HG02840 (cell line): ENCODE results near the gene PLCB3.
A peak's percentile ranks its signal among the peaks of the same experiment; 100 is the strongest.
"Not testable (repeated sequence)": the region's sequence is repeated elsewhere in the genome, so short reads cannot be mapped to it uniquely, and the experiment has no call there.

Source experiments
- ATAC-seq: cut with Tn5 transposase; IDR thresholded peaks from one replicate; pipeline ENCODE4 v1.9.1; 2021; ENCODE audit warnings: mild to moderate bottlenecking, moderate library complexity, moderate number of reproducible peaks; ENCODE audit not compliant: unreplicated experiment, low FRiP score

PLCB3 gene

DNA sequence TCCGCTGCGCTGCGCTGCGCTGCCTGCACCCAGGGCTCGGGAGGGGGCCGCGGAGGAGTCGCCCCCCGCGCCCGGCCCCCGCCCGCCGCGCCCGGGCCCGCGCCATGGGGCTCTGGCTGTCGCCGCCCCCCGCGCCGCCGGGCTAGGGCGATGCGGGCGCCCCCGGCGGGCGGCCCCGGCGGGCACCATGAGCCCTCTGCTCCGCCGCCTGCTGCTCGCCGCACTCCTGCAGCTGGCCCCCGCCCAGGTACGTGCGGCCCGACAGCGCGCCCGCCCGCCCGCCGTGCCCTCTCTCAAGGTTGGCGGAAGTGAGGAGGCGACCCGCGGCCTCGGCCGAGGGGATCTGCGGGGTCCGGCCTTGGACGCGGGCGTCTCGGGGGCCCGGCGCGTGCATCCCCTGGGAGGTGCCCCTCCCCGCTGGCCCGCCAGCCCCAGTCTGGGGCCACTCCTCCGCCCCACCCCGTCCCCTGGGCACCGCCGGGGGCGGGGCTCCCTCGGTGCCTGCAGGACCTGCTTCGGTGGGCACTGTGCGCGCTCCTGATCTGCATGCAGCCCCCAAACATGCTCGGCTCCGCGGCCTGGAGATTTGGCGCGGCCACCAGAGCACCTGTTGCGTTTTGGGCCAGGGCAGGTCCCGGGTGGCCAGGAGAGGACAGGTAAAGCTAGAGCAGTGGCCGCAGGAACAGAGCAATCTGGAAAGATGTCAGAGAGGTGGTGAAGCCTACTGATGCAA lies 16.5 kb upstream of the PLCB3 start:
- no peak for ATAC-seq

DNA sequence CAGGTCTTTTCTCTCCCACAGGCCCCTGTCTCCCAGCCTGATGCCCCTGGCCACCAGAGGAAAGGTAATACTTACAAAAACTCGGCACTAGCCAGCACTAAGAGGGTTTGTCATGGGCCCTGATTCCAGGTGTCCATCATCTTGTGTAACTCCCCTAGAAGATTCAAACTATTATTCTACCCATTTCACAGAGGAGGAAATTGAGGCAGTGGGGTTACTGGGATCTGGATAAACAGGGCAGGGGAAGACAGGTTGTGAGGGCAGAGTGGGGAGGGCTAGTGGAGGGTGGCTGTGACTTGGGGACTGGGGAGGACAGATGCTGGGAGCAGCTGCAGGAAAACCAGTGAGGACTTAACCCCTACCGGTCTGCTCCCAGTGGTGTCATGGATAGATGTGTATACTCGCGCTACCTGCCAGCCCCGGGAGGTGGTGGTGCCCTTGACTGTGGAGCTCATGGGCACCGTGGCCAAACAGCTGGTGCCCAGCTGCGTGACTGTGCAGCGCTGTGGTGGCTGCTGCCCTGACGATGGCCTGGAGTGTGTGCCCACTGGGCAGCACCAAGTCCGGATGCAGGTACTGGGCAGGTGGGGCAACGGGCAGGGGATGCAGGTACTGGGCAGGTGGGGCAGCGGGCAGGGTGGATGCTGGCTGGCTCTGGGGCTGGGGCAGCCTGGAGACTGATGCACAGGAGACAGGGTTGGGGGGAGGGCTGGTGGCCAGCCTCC lies 15.7 kb upstream of the PLCB3 start:
- no peak for ATAC-seq

DNA sequence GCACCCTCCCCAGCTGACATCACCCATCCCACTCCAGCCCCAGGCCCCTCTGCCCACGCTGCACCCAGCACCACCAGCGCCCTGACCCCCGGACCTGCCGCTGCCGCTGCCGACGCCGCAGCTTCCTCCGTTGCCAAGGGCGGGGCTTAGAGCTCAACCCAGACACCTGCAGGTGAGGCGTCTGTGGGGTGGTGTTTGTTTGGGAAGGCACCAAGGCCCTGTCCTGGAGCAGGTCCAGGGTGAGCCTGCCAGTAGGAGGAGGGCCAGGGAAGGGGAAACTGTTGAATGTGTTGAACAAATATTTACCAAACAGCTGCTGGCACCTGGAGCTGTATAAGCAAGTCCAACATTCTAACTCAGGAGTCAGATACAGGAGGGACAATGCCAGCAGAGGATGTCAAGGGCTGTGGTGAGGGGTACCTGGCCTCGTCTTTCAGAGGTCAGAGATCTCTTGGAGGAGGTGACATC lies 13.8 kb upstream of the PLCB3 start:
- ATAC-seq = no peak

DNA sequence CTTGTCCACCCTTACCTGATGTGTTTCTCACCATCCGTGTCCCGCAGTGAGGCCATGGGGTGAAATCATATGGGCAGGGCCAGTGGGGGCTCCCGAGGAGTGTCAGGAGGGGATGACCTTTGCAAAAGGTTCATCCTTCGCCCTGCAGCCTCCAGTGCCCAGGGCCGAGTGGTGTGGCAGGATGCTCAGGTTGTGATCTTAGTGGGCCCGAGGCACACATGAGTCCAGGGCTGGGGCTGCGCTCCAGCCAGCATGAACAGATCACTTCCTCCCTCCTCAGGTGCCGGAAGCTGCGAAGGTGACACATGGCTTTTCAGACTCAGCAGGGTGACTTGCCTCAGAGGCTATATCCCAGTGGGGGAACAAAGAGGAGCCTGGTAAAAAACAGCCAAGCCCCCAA lies 13.3 kb upstream of the PLCB3 start:
- ATAC-seq = no peak

DNA sequence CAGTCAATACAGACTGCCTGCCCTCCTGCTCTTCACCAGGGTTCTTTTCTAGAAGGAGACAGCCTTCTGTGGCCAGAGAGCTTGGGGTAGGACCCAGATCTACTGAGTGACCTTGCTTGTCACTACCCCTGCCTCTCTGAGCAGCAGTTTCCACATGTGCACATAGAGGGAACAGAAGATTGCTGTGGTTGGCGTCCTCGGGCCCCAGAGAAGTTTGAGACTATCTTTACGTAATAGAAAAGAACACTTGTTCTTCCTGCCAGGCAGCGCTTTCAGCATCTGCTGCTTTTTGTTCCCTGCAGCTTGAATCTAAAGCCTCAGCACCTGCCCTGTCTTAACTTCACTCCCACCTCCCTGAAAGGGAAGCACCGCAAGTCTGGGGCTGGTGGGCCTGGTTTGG lies 12.3 kb upstream of the PLCB3 start:
- no peak for ATAC-seq

DNA sequence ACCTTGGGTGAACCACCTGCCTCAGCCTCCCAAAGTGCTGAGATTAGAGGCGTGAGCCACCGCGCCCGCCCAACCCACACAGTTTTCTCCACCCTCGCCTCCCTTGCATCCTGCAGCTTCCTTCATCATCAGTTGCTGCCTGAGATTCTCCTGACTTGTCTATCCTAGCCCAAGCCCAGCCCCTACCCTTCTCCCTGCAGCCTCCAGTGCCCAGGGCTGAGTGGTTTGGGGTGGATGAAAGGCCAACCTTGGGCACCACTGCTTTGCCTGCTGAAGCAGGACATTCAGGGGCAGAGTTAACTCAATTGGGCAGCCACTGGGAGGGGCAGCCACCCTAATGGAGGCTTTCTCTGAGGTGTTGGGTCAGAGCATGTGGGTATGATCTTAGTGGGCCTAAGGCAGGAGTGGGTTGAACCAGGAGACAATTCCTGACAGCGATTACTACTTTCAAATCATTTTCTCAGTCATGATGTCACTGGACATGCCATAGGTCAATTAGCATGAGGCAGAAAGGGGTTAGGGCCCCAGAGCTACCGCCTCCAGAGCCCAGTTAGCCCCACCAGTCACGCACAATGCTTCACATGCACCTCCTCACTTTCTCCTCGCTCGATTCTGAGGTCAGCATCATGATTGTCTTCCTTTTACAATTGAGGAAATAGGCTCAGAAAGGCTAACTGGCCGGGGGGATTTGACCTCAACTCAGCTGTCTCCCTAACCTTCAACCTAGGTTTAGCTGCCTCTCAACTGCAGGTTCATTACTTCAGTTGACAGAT lies 11.5 kb upstream of the PLCB3 start:
- ATAC-seq = no peak

DNA sequence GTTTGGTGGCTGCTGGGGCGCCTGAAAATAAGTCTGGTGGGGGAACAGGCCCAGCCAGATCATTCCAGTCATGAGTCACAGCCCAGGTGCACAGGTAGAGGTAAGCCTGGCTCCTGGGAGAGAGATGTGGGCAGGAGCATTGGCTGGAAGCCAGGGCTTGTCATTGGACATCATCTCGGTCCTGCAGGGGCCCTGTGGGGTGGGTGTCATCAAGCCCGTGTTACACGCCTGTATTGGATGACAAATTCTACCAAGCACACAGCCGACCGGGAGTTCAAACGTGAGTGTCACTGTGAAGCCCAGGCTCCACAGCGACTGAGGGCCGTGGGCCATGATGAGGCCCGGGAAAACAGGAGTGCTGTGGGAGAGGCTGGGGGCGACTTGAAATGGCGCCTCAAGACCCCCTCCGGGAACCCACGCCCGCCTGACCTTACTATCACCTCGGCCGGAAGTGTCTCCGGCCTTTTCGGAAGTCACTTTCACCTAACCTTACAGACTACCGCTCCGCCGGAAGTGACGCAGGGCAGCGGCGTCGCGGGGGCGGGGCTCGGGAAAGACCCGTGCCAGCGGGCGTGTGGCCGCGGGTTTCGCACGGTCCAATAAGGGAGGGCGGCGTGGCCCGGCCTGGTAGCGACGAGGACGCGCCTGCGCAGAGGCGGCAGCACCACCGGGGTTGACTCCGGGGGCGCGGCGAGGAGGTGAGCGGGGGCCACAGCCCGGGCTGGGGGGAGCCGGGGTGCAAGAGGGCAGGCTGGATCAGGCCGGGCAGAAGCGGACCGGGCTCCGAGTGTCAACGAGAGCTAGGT lies 10.7 kb upstream of the PLCB3 start, which contains the start of gene FKBP2:
Gene FKBP2 (plus strand): TSS at position 661 of the 806 bp plus-strand sequence. CDS start 1,293 bp downstream, outside the sequence.
- peak; percentile 52 for ATAC-seq

DNA sequence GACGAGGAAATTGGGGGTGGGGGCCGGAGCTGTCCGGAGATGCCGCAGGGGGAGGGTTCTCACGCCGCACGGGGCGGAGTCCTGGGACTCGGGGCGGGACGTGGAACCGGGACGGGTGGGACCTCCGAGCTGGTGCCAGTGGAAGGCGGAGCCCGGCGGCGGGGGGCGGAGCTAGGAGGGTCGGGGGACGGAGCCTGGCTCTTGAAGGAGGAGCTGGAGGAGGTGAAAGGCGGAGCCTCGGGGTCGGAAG lies 10.2 kb upstream of the PLCB3 start:
- peak; percentile 55 for ATAC-seq

DNA sequence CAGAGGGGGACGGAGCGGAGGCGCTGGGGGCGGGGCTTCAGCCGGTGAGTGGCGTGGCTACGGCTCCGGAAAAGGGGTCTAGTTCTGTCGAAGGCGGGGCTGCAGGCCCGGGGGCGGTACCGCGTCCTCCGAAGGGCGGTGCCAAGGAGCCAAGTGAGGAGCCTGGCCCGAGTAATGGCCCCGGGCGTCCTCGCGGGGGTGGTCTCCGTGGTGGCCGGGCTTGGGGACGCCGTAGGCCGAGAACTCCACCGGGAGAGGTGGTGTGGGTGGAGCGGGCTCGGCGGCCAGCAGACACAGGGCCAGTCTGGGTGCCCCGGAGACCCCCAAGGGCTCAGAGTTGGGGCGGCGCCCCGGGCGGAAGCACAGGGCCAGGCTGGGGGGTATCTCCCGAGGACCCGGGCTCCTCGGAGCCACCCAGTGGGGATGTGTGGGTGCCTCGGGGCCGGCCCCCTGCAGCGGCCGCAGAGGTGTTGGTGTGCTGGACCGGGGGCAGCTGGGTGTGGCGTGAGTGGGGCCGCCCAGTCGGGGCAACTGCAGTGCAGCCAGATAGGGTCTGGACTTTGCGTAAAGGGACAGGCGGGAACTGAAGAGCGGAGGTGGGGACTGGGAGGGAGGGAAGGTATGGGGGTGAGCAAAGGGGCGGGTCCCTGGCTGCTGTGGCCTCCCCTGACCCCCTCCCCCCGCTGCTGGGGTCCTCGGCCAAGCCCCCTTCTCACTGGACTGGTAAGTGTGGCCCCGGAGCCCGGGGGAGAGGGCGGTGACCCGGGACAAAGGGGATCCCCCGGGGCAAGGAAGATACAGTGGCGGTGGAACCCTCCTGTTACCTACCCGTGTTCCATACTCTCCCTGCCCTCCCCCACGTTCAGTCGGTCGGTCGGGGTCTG lies 9.6 kb upstream of the PLCB3 start:
- no peak for ATAC-seq

DNA sequence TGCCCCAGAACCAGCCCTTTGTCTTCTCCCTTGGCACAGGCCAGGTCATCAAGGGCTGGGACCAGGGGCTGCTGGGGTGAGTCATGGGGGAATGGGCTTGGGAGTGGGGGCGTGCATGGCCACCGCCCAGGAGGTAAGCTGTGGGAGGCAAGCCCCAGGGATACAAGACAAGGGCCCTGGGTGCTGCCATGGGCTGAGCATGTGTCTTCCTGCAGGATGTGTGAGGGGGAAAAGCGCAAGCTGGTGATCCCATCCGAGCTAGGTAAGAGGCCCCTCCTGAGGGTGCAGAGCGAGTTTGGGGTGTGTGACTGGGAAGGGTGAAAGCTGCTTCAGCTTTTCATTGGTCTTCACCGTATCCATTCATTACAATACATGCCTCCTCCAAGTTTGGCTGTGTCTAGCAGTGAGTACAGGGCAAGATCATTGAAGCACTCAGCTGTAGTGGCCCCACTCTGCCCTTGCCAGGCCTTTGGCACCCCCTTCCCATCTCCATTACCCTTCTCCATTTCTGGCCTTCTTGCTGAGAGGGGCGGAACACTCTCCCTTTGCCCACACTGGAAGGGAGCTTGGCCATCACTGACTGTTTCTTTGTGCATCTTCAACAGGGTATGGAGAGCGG lies 8.0 kb upstream of the PLCB3 start:
- ATAC-seq = no peak

DNA sequence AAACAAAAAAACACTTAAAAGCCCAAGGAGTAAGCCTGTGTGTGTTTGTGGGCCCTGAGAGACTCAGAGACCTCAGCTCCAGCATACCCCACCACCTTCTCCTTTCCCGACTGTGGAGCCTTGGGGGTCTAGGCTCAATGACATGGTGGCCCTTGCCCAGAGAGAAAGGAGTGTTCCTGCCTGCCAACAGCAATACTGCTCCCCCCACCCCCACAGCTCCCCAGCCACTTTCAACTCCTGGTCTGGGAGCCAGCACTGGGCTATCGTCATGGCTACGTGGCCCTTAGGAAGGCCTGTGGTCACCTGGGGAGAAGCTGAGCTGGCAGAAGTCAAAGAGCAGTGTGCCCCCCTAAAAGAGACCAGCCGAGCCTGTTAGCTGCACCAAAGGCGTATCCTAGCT lies 7.2 kb upstream of the PLCB3 start:
- no peak for ATAC-seq

DNA sequence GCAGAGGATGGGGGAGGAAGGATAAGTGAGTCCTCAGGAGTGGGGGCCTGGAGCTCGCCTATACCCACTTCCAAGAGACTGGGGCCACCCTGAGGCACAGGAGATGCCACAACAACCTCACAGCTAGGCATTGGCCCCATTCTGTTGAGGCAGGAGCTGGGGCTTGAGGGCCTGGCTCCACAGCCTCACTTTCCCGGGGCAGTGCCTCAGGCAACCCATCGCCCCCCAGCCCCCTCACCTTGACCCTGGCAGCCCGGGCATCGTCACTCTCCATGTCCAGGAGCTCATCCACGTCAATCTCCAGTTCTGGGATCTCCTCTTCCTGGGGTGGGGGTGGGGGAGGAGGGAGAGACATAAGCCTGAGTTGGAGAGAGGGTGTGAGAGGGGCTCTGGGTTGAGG lies 6.4 kb upstream of the PLCB3 start:
- no peak for ATAC-seq

DNA sequence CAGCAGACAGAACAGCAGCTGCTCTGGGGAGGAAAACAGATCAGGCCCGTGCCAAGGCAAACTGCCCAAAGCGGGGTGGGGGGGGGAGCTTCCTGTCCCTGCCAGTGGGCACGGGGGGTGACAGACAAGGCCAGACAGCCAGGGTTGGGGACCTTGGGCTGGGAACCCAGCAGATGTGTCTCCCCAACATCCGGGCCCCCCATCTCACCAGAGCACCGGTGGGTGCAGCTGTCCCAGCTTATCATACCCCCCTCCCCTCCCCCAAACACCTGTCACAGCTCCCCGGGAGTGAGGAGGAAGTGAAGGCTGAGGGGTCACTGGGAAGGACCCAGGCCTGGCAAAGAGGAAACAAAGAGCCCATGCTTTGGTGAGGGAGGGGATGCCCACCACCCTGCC lies 5.9 kb upstream of the PLCB3 start:
- no peak for ATAC-seq

DNA sequence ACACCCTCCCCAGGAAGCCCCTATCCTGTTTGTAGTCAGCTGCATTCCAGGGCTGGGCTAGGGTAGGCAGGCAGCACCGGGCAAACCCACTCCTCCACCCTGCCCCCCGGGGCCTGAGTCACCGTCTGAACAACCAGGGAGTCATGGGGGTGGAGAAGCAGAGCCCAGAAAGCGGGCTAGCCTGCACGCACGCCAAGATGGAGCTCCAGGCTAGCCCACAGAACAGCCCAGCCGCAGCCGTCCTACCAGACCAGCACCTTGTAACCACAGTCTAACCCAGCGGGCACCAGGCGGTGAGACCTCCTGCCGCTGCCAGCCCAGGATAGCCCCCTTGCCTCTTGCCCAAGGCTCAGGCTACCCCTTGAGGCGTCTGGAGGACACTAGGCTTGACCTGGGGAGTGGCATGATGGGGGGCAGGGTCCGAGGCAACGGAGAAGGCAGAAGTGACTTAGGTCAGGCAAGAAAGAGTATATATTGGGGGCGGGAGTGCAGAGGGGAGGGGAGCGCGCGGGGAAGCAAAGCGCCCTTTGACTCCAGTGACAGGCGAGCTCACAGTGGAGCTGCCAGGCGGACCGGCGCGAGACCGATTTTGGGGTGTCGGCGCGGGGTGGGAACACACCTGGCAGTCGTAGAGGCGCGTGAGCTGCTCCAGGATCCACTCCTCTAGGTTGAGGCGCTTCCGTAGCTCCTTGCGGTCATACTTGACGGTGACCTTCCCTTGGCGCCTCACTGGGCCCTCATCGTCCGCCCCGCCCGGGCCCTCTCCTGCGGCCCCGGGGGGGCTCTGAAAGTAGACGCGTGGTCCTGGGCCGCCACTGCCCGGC lies 5.3 kb upstream of the PLCB3 start:
- ATAC-seq = no peak

DNA sequence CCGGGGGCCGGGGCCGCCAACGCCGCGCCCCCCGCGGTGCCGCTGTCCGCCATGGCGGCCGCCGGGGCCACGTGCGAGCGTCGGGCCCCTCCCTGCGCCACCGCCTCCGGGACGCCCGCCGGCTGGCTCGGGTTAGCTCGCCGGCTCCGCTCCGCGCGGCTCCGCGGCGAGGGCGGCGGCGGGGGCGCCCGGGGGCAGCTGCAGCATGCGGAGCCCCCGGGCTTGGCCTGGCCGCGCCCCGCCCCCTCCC lies 4.8 kb upstream of the PLCB3 start:
- ATAC-seq = not testable (repeated sequence)

DNA sequence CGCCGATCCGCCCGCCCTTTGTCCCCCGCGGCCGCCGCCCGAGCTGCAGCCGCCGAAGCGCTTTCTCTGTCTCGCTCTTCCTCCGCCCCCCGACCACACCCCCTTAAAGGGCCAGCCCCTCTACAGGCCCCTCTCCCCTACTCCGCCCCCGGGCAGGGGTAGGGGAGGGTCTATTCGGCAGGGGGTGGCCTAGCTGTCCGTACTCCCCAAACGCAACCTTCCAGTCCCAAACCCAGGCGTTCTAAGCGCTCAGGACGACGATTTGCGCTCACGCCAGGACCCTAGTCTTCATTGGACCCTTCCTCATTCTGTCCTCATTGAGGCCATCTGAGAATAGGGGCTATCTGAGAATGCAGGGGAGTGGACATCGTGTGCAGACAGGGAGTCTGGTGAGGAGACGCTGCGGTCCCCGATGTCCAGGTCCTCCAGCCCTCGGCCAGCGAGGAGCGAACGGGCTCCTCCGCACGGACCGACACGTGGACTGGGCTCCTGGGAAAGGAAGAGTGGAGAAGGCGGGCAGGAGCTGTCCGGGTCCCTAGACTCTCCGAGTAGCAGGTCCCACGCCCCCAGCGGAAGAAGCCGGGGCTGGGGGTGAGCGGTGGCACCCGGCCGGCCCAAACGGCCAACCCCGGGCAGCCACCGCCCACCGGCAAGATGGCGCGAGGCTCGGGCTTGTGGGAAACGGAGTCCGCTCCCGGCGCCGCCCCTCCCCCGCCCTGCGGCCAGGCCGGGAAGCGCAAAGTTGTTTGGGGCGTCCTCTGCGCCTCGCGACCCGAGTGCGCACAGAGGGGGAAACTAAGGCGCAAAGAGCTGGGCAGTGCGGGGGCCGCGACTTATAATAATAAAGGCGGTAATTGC lies 4.2 kb upstream of the PLCB3 start, which contains the start of gene PPP1R14B:
Gene PPP1R14B (minus strand): TSS at position 73 of the 858 bp plus-strand sequence. CDS start 270 bp downstream, outside the sequence.
- ATAC-seq = no peak

DNA sequence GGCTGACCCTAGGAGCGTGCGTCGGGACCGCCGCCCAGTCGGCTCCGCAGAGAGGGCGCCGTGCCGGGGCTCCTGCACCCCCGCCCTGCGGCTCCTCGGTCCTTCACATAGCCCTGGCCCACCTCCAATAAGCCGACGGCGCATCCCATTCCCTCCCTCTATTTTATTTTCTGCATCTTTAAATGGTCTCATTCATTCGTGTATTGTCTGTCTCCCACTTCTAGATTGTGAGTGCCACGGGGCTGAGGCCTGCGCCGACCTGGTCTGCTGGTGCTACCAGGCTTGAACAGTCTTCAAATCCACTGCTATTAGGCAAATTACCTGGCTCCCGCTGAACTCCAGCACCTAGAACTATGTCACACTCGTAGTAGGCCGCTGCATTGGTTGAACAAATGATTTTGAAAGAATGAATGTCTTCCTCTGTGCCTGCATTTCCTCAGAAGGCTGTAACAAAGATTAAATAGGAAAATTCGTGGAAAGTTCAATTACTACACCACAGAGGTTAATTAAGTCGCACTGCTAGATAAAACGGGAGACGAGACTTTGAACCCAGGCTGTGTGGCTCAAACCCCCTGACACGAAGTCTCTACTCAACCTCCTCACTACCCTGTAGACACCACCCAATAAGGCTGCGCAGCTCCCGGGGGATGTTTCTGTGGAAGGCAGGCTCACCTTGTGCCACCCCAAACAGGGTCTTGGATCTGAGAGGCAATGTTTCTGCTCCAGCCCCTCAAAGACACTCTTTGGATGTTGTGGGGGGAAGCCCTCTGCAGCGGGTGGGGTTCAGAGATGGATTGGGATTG lies 3.4 kb upstream of the PLCB3 start:
- ATAC-seq = no peak
